ENCODE measurements around the gene IFT25.
"Not testable (repeated sequence)": the region's sequence is repeated elsewhere in the genome, so short reads cannot be mapped to it uniquely, and the experiment has no call there.

The IFT25 gene

DNA sequence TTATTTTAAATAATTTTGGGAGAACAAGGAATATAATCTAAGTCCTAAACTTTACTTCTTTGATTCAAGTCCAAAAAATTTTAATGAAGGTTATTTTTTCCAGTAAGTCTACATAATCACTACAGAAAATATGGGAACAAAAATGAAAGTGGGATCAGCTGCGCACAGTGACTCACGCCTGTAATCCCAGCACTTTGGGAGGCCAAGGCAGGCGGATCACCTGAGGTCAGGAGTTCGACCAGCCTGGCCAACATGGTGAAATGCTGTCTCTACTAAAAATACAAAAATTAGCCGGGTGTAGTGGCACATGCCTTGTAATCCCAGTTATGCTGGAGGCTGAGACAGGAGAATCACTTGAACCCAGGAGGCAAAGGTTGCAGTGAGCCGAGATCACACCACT, 61.9 kb downstream of the IFT25 start:
- not testable (repeated sequence) for DNase-seq

DNA sequence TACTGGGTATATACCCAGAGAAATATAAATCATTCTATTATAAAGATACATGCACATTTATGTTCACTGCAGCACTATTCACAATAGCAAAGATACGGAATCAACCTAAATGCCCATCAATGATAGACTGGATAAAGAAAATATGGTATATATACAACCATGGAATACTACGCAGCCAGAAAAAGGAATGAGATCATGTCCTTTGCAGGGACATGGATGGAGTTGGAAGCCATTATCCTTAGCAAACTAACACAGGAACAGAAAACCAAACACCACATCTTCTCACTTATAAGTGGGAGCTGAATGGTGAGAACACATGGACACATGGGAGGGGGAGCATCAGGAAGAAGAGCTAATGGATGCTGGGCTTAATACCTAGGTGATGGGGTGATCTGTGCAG, 63.6 kb downstream of the IFT25 start:
- DNase-seq, result not testable (repeated sequence)

DNA sequence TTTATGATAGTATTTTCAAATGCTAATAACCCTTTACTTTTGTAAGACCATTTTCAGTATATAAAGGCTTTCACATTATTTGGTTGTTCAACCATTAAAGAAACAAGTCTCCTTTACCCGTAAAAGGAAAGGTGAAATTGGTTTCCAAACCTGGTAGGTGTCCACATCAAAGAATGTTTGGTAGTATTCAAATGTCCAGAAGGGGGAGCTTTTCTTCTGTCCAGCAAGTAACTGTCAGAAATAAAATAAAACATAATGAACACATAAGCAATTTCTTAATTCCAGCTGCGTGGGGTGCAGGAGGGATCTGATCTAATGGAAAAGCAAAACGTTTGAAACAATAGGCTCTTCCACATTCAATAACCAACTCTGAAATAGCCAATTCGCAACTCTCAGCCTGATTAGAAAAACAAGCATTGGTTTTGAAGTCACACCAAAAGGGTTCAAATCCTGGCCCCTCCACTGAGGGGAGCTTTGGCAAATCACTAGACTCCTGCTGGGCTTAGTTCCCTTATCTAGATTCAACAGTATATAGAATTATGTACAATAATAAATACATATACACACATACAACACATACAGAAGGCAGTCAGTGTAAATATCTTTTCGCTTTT, 66.9 kb downstream of the IFT25 start:
- DNase-seq, result no peak

DNA sequence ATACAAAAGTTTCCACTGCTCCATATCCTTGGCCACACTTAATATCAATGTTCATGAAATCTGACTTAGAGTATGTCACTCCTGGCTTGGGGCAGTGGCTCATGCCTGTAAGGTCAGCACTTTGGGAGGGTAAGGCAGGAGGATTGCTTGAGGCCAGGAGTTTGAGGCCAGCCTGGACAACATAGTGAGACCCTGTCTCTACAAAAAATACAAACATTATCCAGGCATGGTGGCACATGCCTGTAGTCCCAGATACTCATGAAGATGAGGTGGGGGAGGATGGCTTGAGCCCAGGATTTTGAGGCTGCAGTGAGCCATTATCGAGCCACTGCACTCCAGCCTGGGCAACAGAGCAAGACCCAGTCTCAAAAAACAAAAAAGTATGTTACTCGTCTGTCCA, 70.3 kb downstream of the IFT25 start:
- not testable (repeated sequence) for DNase-seq

DNA sequence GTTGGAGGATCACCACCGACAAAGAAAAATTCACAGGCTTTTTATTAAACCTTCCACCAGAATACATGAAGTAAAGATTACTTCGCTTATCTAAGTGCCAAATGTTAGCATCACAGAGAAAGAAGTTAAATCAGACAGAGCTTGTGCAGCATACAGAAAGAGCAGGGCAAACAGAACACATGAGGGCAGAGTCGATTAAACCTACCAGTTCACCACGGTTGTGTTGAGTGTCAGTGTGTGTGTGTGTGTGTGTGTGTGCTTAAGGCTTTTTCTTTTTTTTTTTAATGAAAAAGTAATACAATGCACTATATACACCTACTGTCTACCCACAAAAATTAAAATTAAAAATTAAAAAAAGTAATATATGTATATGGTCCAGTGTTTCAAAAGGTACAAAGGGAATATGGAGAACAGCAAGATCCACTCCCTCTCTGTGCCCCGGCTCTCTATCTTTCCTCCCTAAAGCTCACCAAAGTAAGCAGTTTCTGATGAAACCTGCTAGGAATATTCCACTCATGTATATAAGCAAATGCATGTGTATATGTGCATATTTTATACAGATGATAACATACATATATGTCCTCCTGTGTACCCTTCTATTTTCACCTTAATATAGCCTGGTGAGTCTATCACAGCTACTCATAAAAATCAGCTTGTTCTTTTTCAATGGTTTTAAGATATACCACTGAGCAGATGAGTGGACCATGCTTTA, 73.6 kb downstream of the IFT25 start:
- DNase-seq, result no peak

Measured in NCI-H1048 (cell line).